NCI-H774 (cell line): ENCODE results near the gene TOMM40.

Source experiments
- DNase-seq: peaks from one replicate; lab custom pipeline; 2025; lab: John Stamatoyannopoulos, UW

Gene TOMM40

GRCh38 chr19:44927746-44928145 is 36.7 kb downstream of the TOMM40 start:
- DNase-seq: no peak

DNA sequence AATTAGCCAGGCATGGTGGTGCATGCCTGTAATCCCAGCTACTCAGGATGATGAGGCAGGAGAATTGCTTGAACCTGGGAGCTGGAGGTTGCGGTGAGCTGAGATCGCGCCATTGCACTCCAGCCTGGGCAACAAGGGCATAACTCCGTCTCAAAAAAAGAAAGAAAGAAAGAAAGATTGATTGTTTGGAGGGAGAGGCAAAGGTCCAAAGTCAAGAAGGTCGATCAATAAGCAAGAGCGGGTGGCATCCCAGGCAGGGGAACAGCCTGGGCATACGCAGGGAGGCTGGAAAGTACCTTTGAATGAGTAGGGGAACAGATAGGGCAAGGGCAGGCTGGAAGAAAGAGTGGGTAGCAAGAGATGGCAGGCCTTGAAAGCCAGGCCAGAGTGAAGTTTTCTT is 39.0 kb downstream of the TOMM40 start:
- DNase-seq: no peak

GRCh38 chr19:44931541-44931940 is 40.5 kb downstream of the TOMM40 start:
- no peak for DNase-seq

GRCh38 chr19:44939668-44940067 is 48.6 kb downstream of the TOMM40 start:
- no peak for DNase-seq

- DNase-seq: no peak
These were observed 51.1 kb downstream of the TOMM40 start, which contains the start of gene APOC4 for GRCh38 chr19:44942067-44942571. Gene APOC4 (plus strand): TSS chr19:44942237. CDS start chr19:44942278, 41 bp downstream.

DNA sequence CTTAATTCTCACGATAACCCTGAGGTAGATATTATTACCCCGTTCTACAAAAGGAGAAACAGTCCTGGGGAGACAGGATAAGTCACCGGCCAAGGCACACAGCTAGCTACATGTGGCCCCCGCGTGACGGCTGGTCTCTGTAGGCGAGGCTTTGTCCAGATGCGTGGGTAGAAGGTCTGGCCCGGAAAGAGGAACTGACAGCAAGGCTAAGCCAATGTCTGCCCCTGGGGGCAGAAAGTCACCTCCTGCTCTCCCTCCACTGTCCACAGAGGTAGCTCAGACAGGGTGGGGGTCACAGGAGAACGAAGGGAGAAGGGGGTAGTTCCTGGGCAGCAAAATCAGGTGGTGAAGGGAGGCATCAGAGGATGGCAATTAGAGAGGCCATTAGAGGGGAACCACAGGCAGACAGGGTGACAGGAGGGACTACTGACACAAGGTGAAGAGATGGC is 52.8 kb downstream of the TOMM40 start:
- no peak for DNase-seq

GRCh38 chr19:44947041-44947581 is 56.1 kb downstream of the TOMM40 start:
- DNase-seq: no peak

- DNase-seq: no peak
These were observed 57.2 kb downstream of the TOMM40 start for GRCh38 chr19:44948237-44948636.

GRCh38 chr19:44948763-44949374 is 57.8 kb downstream of the TOMM40 start:
- no peak for DNase-seq

DNA sequence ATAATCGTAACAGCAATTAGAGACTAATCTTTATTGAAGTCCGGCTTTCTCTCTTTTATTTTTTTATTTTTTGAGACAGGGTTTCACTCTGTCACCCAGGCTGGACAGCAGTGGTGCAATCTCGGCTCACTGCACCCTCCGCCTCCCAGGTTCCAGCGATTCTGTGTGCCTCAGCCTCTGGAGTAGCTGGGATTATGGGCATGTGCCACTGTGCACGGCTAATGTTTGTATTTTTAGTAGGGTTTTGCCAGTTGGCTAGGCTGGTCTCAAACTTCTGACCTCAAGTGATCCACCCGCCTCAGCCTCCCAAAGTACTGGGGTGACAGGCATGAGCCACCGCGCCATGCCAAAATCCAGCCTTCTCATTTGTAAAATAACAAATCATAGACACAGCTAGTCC is 58.5 kb downstream of the TOMM40 start:
- DNase-seq: no peak

GRCh38 chr19:44951179-44952159 is 60.4 kb downstream of the TOMM40 start:
- peak; percentile 72 for DNase-seq
